ENCODE measurements around the gene FBXL13.
"Not testable (repeated sequence)": the region's sequence is repeated elsewhere in the genome, so short reads cannot be mapped to it uniquely, and the experiment has no call there.

FBXL13 gene

DNA sequence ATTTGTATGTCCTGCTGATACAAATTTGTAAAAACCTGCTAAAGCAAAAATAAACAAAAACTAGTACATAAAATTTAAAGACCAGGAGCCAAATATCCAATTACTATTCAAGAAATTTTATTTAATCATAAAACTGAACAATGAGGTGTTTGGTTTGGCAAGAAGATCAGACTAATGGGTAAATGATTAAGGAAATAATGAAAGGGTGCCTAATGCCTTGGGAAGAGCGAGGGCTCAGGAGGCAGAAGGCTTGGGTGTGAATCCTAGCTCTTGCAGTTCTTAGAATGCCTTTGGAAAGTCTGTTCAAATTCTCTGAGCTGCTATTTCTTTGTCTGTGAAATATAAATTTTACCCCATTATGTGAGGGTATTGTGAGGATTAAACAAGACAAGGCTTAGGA, 41.9 kb upstream of the FBXL13 start:
- FAIRE-seq (no peak), DNase-seq (ENCODE audit: insufficient read length, low spot score) (no peak)
- TF ChIP-seq, protein P1, sequence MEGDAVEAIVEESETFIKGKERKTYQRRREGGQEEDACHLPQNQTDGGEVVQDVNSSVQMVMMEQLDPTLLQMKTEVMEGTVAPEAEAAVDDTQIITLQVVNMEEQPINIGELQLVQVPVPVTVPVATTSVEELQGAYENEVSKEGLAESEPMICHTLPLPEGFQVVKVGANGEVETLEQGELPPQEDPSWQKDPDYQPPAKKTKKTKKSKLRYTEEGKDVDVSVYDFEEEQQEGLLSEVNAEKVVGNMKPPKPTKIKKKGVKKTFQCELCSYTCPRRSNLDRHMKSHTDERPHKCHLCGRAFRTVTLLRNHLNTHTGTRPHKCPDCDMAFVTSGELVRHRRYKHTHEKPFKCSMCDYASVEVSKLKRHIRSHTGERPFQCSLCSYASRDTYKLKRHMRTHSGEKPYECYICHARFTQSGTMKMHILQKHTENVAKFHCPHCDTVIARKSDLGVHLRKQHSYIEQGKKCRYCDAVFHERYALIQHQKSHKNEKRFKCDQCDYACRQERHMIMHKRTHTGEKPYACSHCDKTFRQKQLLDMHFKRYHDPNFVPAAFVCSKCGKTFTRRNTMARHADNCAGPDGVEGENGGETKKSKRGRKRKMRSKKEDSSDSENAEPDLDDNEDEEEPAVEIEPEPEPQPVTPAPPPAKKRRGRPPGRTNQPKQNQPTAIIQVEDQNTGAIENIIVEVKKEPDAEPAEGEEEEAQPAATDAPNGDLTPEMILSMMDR (IDR thresholded peaks at IDR 0.05; ENCODE audit: insufficient read depth, missing control alignments) = no peak

- TF ChIP-seq, protein P1 (IDR thresholded peaks at IDR 0.05; ENCODE audit: insufficient read depth, missing control alignments) = no peak
- FAIRE-seq = no peak
- DNase-seq (ENCODE audit: insufficient read length, low spot score) = no peak
Observed at GRCh38 chr7:103115771-103116170, 41.2 kb upstream of the FBXL13 start.

- TF ChIP-seq, protein P1 (IDR thresholded peaks at IDR 0.05; ENCODE audit: insufficient read depth, missing control alignments) = no peak
- DNase-seq (ENCODE audit: insufficient read length, low spot score) (no peak), FAIRE-seq (no peak)
Observed at GRCh38 chr7:103114576-103115008, 40.0 kb upstream of the FBXL13 start.

GRCh38 chr7:103113164-103113563, 38.6 kb upstream of the FBXL13 start:
- no peak for DNase-seq (ENCODE audit: insufficient read length, low spot score)
- FAIRE-seq = no peak
- TF ChIP-seq, protein P1 (IDR thresholded peaks at IDR 0.05; ENCODE audit: insufficient read depth, missing control alignments) = no peak

DNA sequence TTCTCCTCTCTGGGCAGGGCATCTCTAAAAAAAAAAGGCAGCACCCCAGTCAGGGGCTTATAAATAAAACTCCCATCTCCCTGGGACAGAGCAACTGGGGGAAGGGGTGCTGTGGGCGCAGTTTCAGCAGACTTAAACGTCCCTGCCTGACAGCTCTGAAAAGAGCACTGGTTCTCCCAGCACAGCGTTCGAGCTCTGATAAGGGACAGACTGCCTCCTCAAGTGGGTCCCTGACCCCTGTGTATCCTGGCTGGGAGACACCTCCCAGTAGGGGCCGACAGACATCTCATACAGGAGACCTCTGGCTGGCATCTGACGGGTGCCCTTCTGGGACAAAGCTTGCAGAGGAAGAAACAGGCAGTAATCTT, 32.1 kb upstream of the FBXL13 start:
- not testable (repeated sequence) for FAIRE-seq; DNase-seq (ENCODE audit: insufficient read length, low spot score)

- FAIRE-seq (no peak), DNase-seq (ENCODE audit: insufficient read length, low spot score) (no peak)
- TF ChIP-seq, protein P1 (IDR thresholded peaks at IDR 0.05; ENCODE audit: insufficient read depth, missing control alignments) = no peak
Observed at GRCh38 chr7:103106005-103106702, 31.6 kb upstream of the FBXL13 start.

- TF ChIP-seq, protein P1 (IDR thresholded peaks at IDR 0.05; ENCODE audit: insufficient read depth, missing control alignments) = no peak
- no peak for DNase-seq (ENCODE audit: insufficient read length, low spot score)
- FAIRE-seq = no peak
Observed at GRCh38 chr7:103101543-103101942, 26.9 kb upstream of the FBXL13 start.
